CD4-positive, alpha-beta T cell (primary cell): ENCODE measurements around the gene GAGE12H. TPM values are rescaled to one million over a fixed set of nuclear protein-coding genes. Genes with fewer than 3 reads are reported as not detected.
"Not testable (repeated sequence)": the region's sequence is repeated elsewhere in the genome, so short reads cannot be mapped to it uniquely, and the experiment has no call there.

Experiments
- ATAC-seq: fragments of 200-7000 bp; cut with Tn5 transposase; one replicate; pipeline ENCODE4 v1.10.0; 2022; ENCODE audit warnings: mild to moderate bottlenecking; ENCODE audit not compliant: poor library complexity
- CTCF ChIA-PET: fragments of 350-600 bp; sonication (Branson Sonifier 250); formaldehyde crosslinking; loops from one replicate; lab custom pipeline; 2021; ENCODE audit warnings: antibody characterized with exemption, inconsistent platforms; lab: Charles Lee
- POLR2A ChIA-PET: fragments of 350-600 bp; sonication (Branson Sonifier 250); formaldehyde crosslinking; loops from one replicate; lab custom pipeline; 2021; ENCODE audit warnings: antibody characterized with exemption, inconsistent platforms; lab: Charles Lee
- DNase-seq, 14 experiments: peaks; one replicate each; pipeline ENCODE4 v3.0.0-alpha.2; 2013 to 2020; ENCODE audit warnings: mixed read lengths in 2 of 14
- H3K27ac ChIP-seq, 2 donors: one replicate each; pipeline versions ENCODE4 v1.5.1 to v1.7.0; 2013; ENCODE audit warnings: low read length in 2 of 2, low read depth in 1 of 2, mild to moderate bottlenecking in 1 of 2
- H3K27me3 ChIP-seq, 2 experiments: 1 replicate in 1 of 2; 2 replicates in 1 of 2; pipeline versions ENCODE4 v1.6.1 to v1.7.0; 2013; ENCODE audit warnings: low read length in 2 of 2, control low read depth in 1 of 2, mild to moderate bottlenecking in 1 of 2, moderate library complexity in 1 of 2; ENCODE audit not compliant: insufficient read depth in 2 of 2, control insufficient read depth in 1 of 2
- H3K36me3 ChIP-seq: one replicate; pipeline ENCODE4 v1.6.1; 2013; ENCODE audit warnings: low read length, control low read depth; ENCODE audit not compliant: insufficient read depth
- H3K4me1 ChIP-seq: one replicate; pipeline ENCODE4 v1.6.1; 2013; ENCODE audit warnings: low read length, control low read depth; ENCODE audit not compliant: insufficient read depth
- H3K4me3 ChIP-seq: one replicate; pipeline ENCODE4 v1.5.1; 2013; ENCODE audit warnings: mild to moderate bottlenecking, low read length, moderate library complexity
- H3K9me3 ChIP-seq, 2 experiments: 1 replicate in 1 of 2; 2 replicates in 1 of 2; pipeline versions ENCODE4 v1.6.1 to v1.7.0; 2013; ENCODE audit warnings: low read length in 2 of 2, mild to moderate bottlenecking in 2 of 2, control low read depth in 1 of 2, moderate library complexity in 1 of 2; ENCODE audit not compliant: control insufficient read depth in 1 of 2, insufficient read depth in 1 of 2
- H3K27ac Mint-ChIP-seq: one replicate; pipeline ENCODE4 v1.8.0; 2020; ENCODE audit warnings: mixed read lengths
- H3K27me3 Mint-ChIP-seq: one replicate; pipeline ENCODE4 v1.8.0; 2021; ENCODE audit warnings: mixed read lengths
- H3K36me3 Mint-ChIP-seq: one replicate; pipeline ENCODE4 v1.8.0; 2021; ENCODE audit warnings: low read depth, mixed read lengths
- H3K4me1 Mint-ChIP-seq: one replicate; pipeline ENCODE4 v1.8.0; 2021; ENCODE audit warnings: low read depth, mixed read lengths
- H3K4me3 Mint-ChIP-seq: one replicate; pipeline ENCODE4 v1.8.0; 2020; ENCODE audit warnings: mild to moderate bottlenecking, mixed read lengths
- H3K9me3 Mint-ChIP-seq: one replicate; pipeline ENCODE4 v1.8.0; 2020; ENCODE audit warnings: mixed read lengths
- intact Hi-C, 2 experiments: fragments of 100-400 bp; cut with DNase I in 1 of 2; cut with micrococcal nuclease in 1 of 2; formaldehyde crosslinking; loops; one replicate each; pipeline versions ENCODE4 v1.15.1 to v1.9.0; 2023 to 2025; cut with DNase I, micrococcal nuclease
- total RNA-seq, 174 experiments: library from RNA in 2 of 174; stranded (reverse) in 2 of 174; gene quantifications; one replicate each; pipeline ENCODE4 v1.2.3 and lab custom pipeline; 2021 to 2026

The GAGE12H gene
- total RNA-seq, 2 experiments from 2014 or later = not detected

DNA sequence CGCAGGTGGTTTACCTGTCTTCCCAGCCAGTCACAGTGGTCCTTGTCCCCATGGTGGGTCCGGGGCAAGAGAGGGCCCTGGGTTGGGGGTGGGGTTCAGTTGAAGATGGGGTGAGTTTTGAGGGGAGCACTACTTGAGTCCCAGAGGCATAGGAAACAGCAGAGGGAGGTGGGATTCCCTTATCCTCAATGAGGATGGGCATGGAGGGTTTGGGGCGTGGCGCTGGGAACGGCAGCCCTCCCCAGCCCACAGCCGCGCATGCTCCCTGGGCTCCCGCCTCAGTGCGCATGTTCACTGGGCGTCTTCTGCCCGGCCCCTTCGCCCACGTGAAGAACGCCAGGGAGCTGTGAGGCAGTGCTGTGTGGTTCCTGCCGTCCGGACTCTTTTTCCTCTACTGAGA, 9.6 kb upstream of the GAGE12H start, which contains the start of gene GAGE12G:
Gene GAGE12G, plus strand, starts transcription at position 301 of the 400 bp plus-strand sequence. CDS start 1,155 bp downstream, outside the sequence.
- H3K4me3 ChIP-seq, H3K4me1 Mint-ChIP-seq, intact Hi-C loops, H3K27ac ChIP-seq, DNase-seq, H3K36me3 ChIP-seq, H3K27me3 ChIP-seq, H3K36me3 Mint-ChIP-seq, H3K9me3 Mint-ChIP-seq, POLR2A ChIA-PET, H3K27ac Mint-ChIP-seq, H3K4me1 ChIP-seq, ATAC-seq, H3K9me3 ChIP-seq, CTCF ChIA-PET, H3K27me3 Mint-ChIP-seq, H3K4me3 Mint-ChIP-seq: not testable (repeated sequence)

GRCh38 chrX:49589196-49589595, 9.4 kb downstream of the GAGE12H start, which contains the start of gene GAGE2A:
TSS of gene GAGE2A (plus strand) at chrX:49589496. CDS start at chrX:49590651, 1,155 bp downstream.
- H3K4me1 ChIP-seq, H3K27me3 ChIP-seq, H3K4me1 Mint-ChIP-seq, H3K9me3 Mint-ChIP-seq, H3K4me3 ChIP-seq, DNase-seq, H3K9me3 ChIP-seq, H3K27me3 Mint-ChIP-seq, H3K36me3 Mint-ChIP-seq, POLR2A ChIA-PET, CTCF ChIA-PET, H3K27ac Mint-ChIP-seq, H3K36me3 ChIP-seq, H3K27ac ChIP-seq, intact Hi-C loops, H3K4me3 Mint-ChIP-seq, ATAC-seq: not testable (repeated sequence)

DNA sequence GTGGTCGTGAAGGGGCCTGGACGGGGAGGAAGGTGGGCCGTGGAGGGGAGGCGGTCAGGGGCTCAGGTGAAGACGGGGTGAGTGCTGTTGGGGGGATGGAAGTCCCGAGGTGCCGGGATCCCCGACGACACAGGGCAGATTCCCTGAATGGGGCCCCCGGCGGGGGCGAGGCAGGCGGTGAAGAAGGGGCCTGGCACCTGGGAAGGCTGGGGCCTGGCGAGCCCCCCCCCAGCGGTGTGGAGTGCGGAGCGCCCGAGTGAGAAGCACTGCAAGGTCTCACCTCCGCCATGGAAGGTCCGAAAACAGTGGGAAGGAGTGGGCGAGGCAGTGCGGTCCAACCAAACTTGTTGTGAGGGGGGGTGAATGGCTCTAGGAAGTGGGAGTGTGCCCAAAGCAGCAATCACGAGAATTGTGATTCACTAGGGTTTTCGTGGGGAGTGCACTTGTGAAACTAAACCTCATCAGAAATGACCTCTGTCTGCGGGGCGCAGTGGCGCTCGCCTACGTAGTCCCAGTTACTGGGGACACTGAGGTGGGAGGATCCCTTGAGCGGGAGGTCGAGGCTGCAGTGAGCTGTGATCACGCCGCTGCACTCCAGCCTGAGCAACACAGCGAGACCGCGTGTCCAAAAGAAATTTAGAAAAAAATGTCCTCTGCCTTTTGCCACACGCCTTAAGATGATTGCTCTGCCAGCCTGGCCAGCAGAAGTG, 10.2 kb downstream of the GAGE12H start:
- H3K27ac ChIP-seq, H3K36me3 ChIP-seq, POLR2A ChIA-PET, H3K4me3 Mint-ChIP-seq, H3K4me3 ChIP-seq, H3K27ac Mint-ChIP-seq, H3K27me3 ChIP-seq, CTCF ChIA-PET, ATAC-seq, intact Hi-C loops, H3K27me3 Mint-ChIP-seq, H3K9me3 ChIP-seq, H3K9me3 Mint-ChIP-seq, H3K36me3 Mint-ChIP-seq, H3K4me1 Mint-ChIP-seq, H3K4me1 ChIP-seq: not testable (repeated sequence)
- peak in 3 of 14 experiments; percentile 2 to 32 (median 16) for DNase-seq

DNA sequence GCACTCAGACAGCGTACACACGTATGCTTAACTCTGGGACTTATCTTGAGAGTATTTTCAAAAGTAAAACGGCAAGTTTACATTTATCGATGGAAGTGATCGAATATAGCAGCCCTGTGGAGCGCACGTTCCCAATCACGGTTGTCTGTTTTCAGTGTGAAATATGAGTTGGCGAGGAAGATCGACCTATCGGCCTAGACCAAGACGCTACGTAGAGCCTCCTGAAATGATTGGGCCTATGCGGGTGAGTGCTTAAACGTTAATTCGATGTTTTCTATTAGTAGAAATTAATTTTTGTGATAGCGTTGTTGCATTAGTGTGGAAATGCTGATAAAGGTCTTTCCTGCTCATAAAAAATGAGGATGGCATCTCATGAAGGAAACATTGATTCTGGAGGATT, 10.7 kb downstream of the GAGE12H start:
- H3K9me3 Mint-ChIP-seq, H3K27ac Mint-ChIP-seq, H3K4me3 ChIP-seq, CTCF ChIA-PET, H3K27me3 ChIP-seq, H3K4me1 Mint-ChIP-seq, intact Hi-C loops, H3K4me3 Mint-ChIP-seq, POLR2A ChIA-PET, H3K9me3 ChIP-seq, H3K4me1 ChIP-seq, H3K36me3 ChIP-seq, H3K36me3 Mint-ChIP-seq, ATAC-seq, DNase-seq, H3K27me3 Mint-ChIP-seq, H3K27ac ChIP-seq: not testable (repeated sequence)

- ATAC-seq, H3K27me3 ChIP-seq, H3K36me3 ChIP-seq, H3K9me3 Mint-ChIP-seq, H3K27me3 Mint-ChIP-seq, H3K4me1 ChIP-seq, H3K27ac ChIP-seq, H3K4me1 Mint-ChIP-seq, H3K4me3 Mint-ChIP-seq, H3K36me3 Mint-ChIP-seq, POLR2A ChIA-PET, H3K27ac Mint-ChIP-seq, intact Hi-C loops, DNase-seq, H3K9me3 ChIP-seq, CTCF ChIA-PET, H3K4me3 ChIP-seq: not testable (repeated sequence)
These were observed 19.0 kb downstream of the GAGE12H start, which contains the start of gene GAGE1 for GRCh38 chrX:49598720-49599119. TSS of gene GAGE1 (plus strand) at chrX:49599020. CDS start at chrX:49600175, 1,155 bp downstream.
